ENCODE data around the gene IGFALS.

The IGFALS gene

DNA sequence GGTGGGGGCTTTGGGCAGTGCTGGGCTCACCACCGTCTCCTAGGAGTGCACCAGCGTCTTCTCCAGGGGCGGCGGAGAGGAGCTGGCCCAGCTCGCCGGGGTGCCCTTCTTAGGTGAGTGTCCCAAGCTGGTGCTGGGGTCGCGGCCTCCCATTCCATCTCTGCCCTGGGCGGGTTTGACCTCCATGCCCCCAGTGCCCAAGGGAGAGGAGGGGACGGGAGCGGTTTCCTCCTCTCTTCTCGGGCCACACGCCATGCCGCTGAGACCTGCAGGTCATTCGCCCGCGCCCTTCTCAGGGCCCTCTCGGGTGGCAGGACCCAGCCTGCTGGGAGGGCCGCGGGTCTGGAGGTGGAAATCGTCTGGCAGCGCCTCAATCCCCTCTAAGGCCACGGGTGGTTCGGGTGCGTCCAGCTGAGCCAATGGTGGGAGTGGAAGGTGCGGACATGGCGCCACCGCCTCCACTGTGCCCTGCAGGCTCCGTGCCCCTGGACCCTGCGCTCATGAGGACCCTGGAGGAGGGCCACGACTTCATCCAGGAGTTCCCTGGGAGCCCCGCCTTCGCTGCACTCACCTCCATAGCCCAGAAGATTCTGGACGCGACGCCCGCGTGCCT lies 5.3 kb downstream of the IGFALS start:
- DNase-seq: no peak

GRCh38 chr16:1787322-1788094 lies 6.0 kb downstream of the IGFALS start:
- DNase-seq: no peak

- DNase-seq: no peak
These were observed 6.5 kb downstream of the IGFALS start for GRCh38 chr16:1787056-1787321.

- DNase-seq: no peak
These were observed 7.1 kb downstream of the IGFALS start for GRCh38 chr16:1786242-1787055.

GRCh38 chr16:1785846-1786170 lies 7.7 kb downstream of the IGFALS start:
- DNase-seq: no peak

DNA sequence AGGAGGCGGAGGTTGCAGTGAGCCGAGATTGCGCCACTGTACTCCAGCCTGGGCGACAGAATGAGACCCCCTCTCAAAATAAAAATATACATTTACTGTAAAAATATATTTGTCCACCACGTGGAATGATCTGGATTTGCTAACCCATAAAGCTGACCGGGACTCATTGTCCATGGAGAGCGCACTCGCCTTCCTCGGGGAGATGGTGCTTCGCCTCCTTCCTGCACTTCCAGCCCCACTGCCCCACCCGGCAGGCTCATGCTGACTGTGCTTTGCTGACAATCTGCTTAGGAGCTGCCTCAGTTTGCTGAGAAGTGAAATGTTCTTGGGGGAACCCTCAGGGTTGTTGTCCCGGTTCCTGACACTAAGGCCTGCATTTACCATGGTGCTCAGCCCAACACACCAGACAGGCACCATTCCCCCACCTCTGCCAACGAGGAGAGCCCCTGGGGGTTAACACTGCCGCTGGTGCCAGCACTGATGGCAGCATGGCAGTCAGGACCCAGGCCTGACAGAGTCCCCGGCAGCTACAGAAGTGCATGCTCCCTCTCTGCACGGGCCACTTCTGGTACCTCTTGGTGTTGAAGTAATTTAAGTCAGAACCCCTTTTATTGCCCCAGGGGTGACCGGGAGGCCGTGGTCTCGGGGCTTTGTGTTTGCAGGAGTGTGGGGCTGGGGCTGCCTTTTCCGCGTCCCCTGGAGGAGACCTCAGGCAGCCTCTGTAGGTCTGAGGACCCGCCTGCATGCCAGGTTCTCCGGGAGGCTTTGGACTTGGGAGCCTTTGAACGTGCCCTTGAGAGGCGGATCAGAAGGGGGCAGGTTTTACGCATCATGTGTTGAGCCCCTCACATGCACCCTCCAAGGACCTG lies 8.3 kb downstream of the IGFALS start:
- no peak for DNase-seq

DNA sequence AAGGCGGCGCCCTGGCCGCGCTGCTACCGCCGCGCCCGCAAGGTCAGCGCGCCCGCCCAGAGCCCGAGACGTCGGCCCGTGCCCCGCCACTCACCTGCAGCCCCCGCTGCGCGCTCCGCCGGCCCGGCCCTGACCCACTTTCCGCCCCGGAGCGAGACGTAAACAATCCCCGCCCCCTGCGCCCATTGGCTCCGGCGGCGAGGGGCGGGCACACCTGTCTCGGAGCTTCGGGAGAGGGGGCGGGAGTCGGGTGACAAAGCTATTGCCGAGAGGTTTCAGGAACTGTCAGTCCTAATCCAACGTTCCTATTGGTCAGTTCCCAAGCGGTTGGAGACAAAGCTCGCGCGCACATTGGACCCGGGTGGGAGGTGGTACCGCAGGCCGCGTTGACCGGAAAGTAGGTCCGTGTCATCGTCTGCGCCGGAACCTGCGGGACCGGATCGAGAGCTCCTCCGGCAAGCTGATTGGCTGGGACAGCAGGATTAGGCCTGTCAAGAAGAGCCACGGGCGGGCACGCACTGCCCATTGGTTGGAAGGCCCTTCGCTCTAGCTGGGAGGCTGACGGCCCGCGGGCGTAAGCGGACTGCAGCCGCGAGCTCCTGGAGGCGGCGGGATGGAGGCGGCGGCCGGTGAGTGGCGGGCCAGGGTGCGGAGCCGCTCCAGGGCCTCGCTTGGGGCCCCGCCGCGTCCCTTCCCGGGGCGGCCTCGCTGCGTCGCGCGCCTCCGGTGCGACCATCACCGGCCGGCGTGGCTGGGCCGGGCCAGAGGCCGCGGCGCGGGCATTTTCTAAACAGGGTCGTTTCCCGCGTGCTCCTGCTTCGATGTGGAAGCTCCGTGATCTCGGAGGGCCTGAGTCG lies 10.9 kb downstream of the IGFALS start, which contains the start of the genes NUBP2 and SPSB3:
TSS of gene NUBP2 (plus strand) at position 553 of the 857 bp plus-strand sequence. CDS start at position 614, 61 bp downstream.
TSS of gene SPSB3 (minus strand) at position 164 of the 857 bp plus-strand sequence. CDS start 1,088 bp downstream, outside the sequence.
- DNase-seq: peak; percentile 100

DNA sequence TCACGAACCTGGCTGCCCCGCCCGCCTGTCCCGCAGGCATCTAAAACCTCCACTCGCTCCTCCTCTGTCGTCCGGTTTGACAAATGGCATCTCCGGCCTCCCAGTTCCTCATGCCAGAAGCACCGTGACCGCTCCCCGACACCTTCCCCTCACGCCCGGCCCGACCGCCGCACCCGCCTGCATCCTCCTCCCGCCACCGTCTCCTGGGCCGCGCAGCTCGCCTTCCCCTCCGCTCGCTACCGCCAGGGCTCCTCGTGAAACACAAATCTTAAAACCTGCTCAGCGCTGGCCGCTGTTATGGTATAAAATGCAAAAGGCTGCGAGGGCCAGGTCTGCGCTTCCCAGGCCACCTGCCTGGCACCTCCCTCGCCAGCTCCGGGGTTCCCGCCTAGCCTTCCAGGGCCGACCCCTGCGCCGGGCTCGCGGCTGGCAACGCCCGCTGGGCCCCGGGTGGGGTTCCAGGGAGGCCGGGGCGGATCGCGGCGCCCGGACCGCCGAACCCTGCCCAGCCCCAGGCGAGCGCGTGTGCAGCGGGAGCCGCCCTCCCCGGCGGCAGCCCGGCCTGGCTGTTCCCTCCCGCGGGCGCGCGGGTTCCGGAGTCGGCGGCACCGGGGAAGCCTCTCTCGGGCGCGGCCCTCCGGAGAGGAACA lies 11.6 kb downstream of the IGFALS start:
- DNase-seq: peak; percentile 23

DNA sequence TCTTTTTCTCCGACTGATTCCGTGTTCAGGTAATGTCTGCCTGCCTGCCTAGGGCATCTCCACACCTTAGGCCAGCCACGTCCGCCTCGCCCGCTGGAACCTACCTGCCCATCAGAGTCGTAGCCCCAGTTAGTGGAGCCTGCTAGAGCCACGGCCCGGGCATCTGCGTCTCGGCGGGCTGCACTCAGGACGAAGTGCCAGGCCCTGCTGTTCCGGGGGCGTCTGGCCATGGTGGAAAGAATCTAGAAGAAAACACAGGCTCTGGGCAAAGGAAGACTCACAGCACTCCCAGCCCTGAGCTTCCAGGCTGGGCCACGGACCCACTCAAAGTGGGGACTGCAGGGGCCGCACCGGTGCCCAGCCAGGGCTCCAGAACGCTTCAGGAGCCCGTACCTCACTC lies 12.3 kb downstream of the IGFALS start:
- no peak for DNase-seq

- DNase-seq: no peak
These were observed 12.8 kb downstream of the IGFALS start for GRCh38 chr16:1780677-1781072.

GRCh38 chr16:1779741-1780676 lies 13.5 kb downstream of the IGFALS start:
- DNase-seq: no peak

DNA sequence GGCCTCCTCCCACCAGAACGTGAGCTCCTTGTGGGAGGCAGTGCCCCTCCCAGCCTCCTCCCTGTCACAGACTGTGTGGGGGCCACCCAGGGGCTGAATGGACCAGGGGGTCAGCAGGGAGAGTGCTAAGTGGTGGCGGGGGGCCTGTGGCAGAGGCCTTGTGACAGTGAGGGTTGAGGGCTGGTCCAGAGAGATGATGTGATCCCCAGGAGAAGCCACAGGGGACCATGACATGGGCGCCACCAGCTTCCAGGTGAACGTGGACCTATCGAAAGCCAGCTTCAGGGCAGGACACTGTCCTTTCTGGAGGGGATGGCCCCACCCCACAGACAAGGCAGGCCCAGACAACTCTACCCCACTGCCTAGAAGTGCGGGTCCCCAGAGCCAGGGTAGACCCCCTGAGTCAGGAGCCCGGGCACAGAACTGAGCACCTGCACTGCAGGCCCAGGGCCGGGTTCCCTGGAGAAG lies 14.2 kb downstream of the IGFALS start:
- DNase-seq: no peak

DNA sequence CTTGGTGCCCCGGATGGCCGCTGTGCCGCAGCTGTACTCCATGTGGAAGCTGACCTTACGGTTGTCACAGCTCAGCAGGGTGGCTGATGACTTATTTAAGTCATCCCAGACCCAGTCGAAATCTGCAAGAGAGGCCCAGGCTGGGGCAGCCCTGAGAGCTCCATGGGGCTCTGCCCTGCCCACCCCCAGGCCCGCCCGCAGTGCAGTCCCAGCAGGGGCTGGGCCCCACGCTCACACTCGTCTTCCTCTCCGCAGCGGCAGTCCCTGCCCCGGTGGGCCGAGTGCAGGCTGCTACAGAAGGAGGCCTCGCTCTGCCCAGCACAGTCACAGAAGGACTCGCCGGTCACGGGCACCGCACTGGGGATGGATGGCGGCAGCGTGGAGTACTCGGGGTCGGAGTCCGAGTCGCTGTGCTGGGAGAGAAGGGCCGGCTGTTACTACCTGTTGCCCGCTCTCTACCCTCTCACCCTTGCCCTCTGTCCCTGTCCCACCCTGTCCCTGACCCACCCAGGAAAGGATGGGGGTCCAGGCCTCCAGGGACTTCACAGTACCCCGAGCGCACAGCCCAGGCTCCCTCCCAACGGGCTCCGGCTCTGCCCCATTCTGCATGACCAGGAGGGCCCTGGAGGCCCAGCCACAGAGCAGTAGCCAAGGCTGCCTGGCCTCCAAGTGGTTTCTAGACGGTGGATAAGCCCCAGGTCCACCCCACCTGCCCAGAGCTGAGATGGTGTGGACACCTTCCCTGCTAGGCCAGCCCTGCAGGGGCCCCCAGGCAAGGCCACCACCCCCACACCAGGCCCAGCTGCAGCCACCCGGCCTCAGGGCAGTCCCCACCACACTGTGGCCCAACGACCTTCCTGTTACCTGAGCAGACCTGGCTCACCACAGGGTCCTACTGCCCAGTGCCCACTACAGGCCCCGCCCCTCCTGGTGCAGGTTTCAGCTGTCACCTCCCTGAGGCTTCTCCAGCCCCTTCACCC lies 15.0 kb downstream of the IGFALS start:
- no peak for DNase-seq

DNA sequence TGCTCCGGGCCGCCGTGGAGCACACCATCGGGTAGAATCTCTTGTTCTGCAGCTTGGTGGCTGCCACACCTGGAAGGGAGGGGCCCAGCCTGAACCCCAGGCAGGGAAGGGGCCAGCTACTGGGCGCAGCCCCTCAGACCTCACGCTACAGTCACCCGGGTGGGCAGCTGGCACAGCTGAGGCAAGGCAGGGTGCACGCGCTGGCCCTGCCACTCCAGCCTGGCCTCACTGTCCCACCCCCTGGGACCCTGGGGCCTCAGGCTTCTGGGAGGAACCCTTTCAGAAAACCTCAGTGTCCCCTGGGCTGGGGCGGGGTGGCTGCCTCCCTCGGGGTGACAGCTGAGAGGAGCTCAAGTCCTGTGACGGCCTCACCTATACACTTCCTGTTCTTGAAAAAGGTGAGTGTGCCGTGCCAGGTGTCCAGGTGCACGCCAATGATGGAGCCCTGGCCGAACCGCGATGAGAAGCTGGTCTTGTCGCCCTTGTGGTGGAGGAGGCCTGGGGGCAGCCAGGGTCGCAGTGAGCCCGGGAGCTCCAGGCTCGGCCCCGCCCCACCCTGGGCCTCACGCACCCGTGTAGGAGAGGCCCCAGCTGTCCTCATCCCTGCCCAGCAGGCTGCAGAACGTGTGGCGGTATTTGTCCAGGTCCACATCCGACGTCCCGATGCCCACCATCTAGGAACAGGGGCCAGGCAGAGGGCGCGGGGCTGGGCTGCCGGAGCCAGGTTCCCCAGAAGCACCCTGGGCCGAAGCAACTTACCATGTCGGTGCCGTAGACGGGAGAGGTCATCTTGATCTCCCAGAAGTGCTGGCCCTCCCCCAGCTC lies 15.9 kb downstream of the IGFALS start:
- DNase-seq: no peak

DNA sequence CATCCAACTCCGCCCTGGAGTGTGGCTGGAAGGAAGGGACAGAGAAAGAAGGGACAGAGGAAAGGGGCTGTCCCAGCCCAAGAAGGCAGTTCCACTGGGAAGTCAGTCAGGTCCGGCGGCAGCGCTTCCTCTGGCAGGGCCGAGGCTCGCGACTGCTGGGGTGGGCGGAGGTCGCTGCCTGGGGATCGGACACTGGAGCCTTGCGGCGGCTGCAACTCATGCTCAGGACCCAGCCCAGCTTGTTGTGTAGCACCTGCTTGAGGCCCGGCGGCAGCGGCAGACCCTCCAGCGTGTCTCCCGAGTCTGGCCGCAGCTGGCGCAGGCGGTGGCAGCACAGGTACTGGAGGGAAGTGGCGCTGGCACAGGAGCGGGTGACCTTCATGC lies 16.5 kb downstream of the IGFALS start:
- no peak for DNase-seq

GRCh38 chr16:1776672-1776955 lies 16.9 kb downstream of the IGFALS start:
- DNase-seq: no peak

DNA sequence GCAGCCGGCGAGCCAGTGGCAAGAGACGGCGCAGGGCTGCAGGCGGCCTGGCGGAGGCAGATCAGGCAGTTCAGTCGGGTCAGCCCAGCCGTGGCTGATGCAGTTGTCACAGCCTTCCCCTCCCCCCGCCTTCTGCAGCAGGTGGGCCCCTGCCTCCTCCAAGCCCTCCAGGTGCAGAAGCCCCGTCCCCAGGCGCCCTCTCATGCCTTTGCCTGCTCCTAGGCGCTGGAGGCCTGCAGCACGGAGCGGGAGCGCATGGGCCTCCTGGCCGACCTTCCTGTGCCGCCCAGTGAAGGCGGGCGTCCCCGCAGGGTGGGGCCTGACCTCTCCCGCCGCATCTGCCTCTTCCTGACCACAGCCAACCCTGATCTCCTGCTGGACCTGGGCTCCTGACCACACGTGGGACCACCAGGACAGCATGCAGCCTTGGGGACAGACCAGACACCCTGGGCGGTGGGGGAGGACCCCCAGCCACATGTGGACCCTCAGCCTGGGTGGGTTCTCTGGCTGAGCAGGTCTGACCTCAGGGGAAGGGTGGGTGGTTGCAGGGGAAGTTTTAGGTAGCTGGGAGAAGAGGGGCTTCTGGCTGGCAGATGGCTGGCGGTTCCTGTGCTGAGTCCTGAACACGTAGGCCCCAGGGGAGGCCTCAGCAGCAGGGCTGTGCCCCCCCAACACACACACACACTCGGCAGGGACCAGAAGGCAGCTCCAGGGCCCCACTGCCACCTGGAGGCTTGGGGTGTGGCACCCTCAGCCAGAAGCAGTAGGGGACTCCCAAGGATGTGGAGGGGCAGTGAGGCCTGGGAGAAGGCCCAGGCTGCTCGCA lies 17.4 kb downstream of the IGFALS start:
- no peak for DNase-seq

Data from HCEC 1CT (cell line).